ENCODE measurements around the gene ANGEL2.
A peak's percentile ranks its signal among the peaks of the same experiment; 100 is the strongest.
"Not testable (repeated sequence)": the region's sequence is repeated elsewhere in the genome, so short reads cannot be mapped to it uniquely, and the experiment has no call there.

Gene ANGEL2

DNA sequence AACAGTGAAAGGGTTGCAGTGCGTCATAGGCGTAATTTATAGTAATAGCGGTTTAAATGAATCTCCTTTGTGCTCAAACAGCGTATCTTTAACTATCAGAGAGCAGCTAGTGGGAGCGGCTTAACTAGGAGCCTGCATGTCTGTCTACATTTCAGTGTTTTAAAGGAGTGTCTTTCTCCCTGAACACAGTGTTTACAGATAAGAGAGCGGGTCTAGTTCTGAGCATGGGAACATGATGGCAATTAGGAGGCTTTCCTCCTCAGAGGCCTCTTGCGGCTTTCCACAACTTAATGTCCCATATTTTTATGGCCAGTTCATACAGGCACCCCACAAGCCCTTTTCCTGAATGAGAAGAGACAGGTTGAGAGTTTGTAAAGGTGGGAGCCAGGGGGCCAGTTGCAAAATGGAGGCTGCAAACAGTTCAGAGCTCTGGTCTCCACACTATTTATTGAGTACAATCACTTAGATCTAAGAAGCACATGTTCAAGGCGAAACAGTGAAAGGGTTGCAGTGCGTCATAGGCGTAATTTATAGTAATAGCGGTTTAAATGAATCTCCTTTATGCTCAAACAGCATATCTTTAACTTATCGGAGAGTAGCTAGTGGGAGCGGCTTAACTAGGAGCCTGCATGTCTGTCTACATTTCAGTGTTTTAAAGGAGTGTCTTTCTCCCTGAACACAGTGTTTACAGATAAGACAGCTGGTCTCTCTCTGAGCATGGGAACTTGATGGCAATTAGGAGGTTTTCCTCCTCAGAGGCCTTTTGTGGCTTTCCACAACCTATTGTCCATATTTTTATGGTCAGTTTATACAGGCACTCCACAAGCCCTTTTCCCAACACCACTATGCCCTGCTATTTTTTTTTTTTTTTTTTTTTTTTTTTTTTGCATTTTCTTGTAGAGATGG is 29.9 kb upstream of the ANGEL2 start:
- H3K27ac Mint-ChIP-seq; H3K36me3 Mint-ChIP-seq (ENCODE audit: low read depth); H3K27me3 Mint-ChIP-seq; H3K9me3 Mint-ChIP-seq; intact Hi-C loops (cut with micrococcal nuclease); H3K4me3 Mint-ChIP-seq: not testable (repeated sequence)
- H3K4me1 Mint-ChIP-seq (ENCODE audit: low read depth) = peaks cover 17% of the 10 kb centered on the region

- H3K4me3 Mint-ChIP-seq = no peak overlapping the region
- H3K27ac Mint-ChIP-seq = no peak overlapping the region
- no peaks in the 10 kb centered on the region for H3K4me1 Mint-ChIP-seq (ENCODE audit: low read depth)
- peaks cover 2% of the 10 kb centered on the region for H3K27me3 Mint-ChIP-seq
- no peaks in the 10 kb centered on the region for H3K9me3 Mint-ChIP-seq
- no peaks in the 10 kb centered on the region for H3K36me3 Mint-ChIP-seq (ENCODE audit: low read depth)
- intact Hi-C loops (cut with micrococcal nuclease) = no loop called here
These were observed 25.8 kb upstream of the ANGEL2 start for GRCh38 chr1:213041443-213041842.

- H3K27ac Mint-ChIP-seq = no peak overlapping the region
- intact Hi-C loops (cut with micrococcal nuclease) = no loop called here
- peaks cover 7% of the 10 kb centered on the region for H3K27me3 Mint-ChIP-seq
These were observed 19.9 kb upstream of the ANGEL2 start for GRCh38 chr1:213035573-213035972.

GRCh38 chr1:213034713-213035112 is 19.0 kb upstream of the ANGEL2 start:
- no peaks in the 10 kb centered on the region for H3K4me1 Mint-ChIP-seq (ENCODE audit: low read depth)
- H3K27me3 Mint-ChIP-seq = peaks cover 7% of the 10 kb centered on the region
- no peaks in the 10 kb centered on the region for H3K36me3 Mint-ChIP-seq (ENCODE audit: low read depth)
- H3K9me3 Mint-ChIP-seq = no peaks in the 10 kb centered on the region
- H3K4me3 Mint-ChIP-seq = no peak overlapping the region
- H3K27ac Mint-ChIP-seq = no peak overlapping the region
- intact Hi-C loops (cut with micrococcal nuclease) = no loop called here

More at GRCh38 chr1:213035573-213035972, 19.9 kb upstream of the ANGEL2 start:
- Mint-ChIP-seq H3K4me3 (no peak overlapping the region), H3K36me3 (ENCODE audit: low read depth) (no peaks in the 10 kb centered on the region), H3K9me3 (no peaks in the 10 kb centered on the region), H3K4me1 (ENCODE audit: low read depth) (no peaks in the 10 kb centered on the region)

GRCh38 chr1:213032651-213033050 is 17.0 kb upstream of the ANGEL2 start:
- Mint-ChIP-seq H3K27ac (no peak overlapping the region), H3K36me3 (ENCODE audit: low read depth) (no peaks in the 10 kb centered on the region), H3K4me3 (no peak overlapping the region), H3K9me3 (no peaks in the 10 kb centered on the region), H3K4me1 (ENCODE audit: low read depth) (no peaks in the 10 kb centered on the region), H3K27me3 (peaks cover 8% of the 10 kb centered on the region)
- intact Hi-C loops (cut with micrococcal nuclease) = no loop called here

- peaks cover 13% of the 10 kb centered on the region for H3K9me3 Mint-ChIP-seq
- H3K27ac Mint-ChIP-seq; intact Hi-C loops (cut with micrococcal nuclease); H3K4me1 Mint-ChIP-seq (ENCODE audit: low read depth); H3K4me3 Mint-ChIP-seq; H3K36me3 Mint-ChIP-seq (ENCODE audit: low read depth); H3K27me3 Mint-ChIP-seq: not testable (repeated sequence)
These were observed 11.4 kb upstream of the ANGEL2 start for GRCh38 chr1:213027024-213027423.

GRCh38 chr1:213020016-213020415 is 4.3 kb upstream of the ANGEL2 start:
- no peaks in the 10 kb centered on the region for H3K27me3 Mint-ChIP-seq
- H3K4me1 Mint-ChIP-seq (ENCODE audit: low read depth) = peaks cover 6% of the 10 kb centered on the region
- H3K4me3 Mint-ChIP-seq = no peak overlapping the region
- no peak overlapping the region for H3K27ac Mint-ChIP-seq
- H3K36me3 Mint-ChIP-seq (ENCODE audit: low read depth) = peaks cover 8% of the 10 kb centered on the region
- intact Hi-C loops (cut with micrococcal nuclease) = no loop called here
- H3K9me3 Mint-ChIP-seq = no peaks in the 10 kb centered on the region

GRCh38 chr1:213019450-213019849 is 3.8 kb upstream of the ANGEL2 start:
- Mint-ChIP-seq H3K9me3 (no peaks in the 10 kb centered on the region), H3K27ac (no peak overlapping the region), H3K4me1 (ENCODE audit: low read depth) (peaks cover 6% of the 10 kb centered on the region), H3K36me3 (ENCODE audit: low read depth) (peaks cover 9% of the 10 kb centered on the region), H3K27me3 (no peaks in the 10 kb centered on the region), H3K4me3 (no peak overlapping the region)
- intact Hi-C loops (cut with micrococcal nuclease) = no loop called here

- Mint-ChIP-seq H3K27me3 (no peaks in the 10 kb centered on the region), H3K36me3 (ENCODE audit: low read depth) (peaks cover 15% of the 10 kb centered on the region), H3K4me1 (ENCODE audit: low read depth) (peaks cover 15% of the 10 kb centered on the region), H3K27ac (no peak overlapping the region), H3K9me3 (no peaks in the 10 kb centered on the region), H3K4me3 (no peak overlapping the region)
- intact Hi-C loops (cut with micrococcal nuclease) = no loop called here
These were observed 2.0 kb upstream of the ANGEL2 start for GRCh38 chr1:213017447-213018273.

- Mint-ChIP-seq H3K36me3 (ENCODE audit: low read depth) (peaks cover 40% of the 10 kb centered on the region), H3K4me3 (peak overlapping the region; percentile 98), H3K27me3 (no peaks in the 10 kb centered on the region), H3K4me1 (ENCODE audit: low read depth) (peaks cover 21% of the 10 kb centered on the region), H3K27ac (peak overlapping the region; percentile 98), H3K9me3 (no peaks in the 10 kb centered on the region)
- intact Hi-C loops (cut with micrococcal nuclease) = loop anchor here (1.0 to 5.0 kb wide), 3 partner anchors 37 to 156 kb away; partner anchors contain the start of genes FLVCR1 and RPS6KC1
These were observed 1.0 kb downstream of the ANGEL2 start for GRCh38 chr1:213014642-213015041.

- Mint-ChIP-seq H3K27ac (no peak overlapping the region), H3K4me3 (no peak overlapping the region), H3K27me3 (no peaks in the 10 kb centered on the region), H3K36me3 (ENCODE audit: low read depth) (peaks cover 87% of the 10 kb centered on the region), H3K4me1 (ENCODE audit: low read depth) (peaks cover 20% of the 10 kb centered on the region), H3K9me3 (no peaks in the 10 kb centered on the region)
- intact Hi-C loops (cut with micrococcal nuclease) = no loop called here
These were observed 7.1 kb downstream of the ANGEL2 start for GRCh38 chr1:213008564-213008963.

GRCh38 chr1:213003256-213003655 is 12.4 kb downstream of the ANGEL2 start:
- Mint-ChIP-seq H3K9me3 (no peaks in the 10 kb centered on the region), H3K27ac (no peak overlapping the region), H3K36me3 (ENCODE audit: low read depth) (peaks cover 88% of the 10 kb centered on the region), H3K27me3 (no peaks in the 10 kb centered on the region), H3K4me1 (ENCODE audit: low read depth) (peaks cover 5% of the 10 kb centered on the region), H3K4me3 (no peak overlapping the region)
- intact Hi-C loops (cut with micrococcal nuclease) = no loop called here

- H3K27me3 Mint-ChIP-seq = no peaks in the 10 kb centered on the region
- H3K9me3 Mint-ChIP-seq = no peaks in the 10 kb centered on the region
- H3K36me3 Mint-ChIP-seq (ENCODE audit: low read depth) = peaks cover 66% of the 10 kb centered on the region
- intact Hi-C loops (cut with micrococcal nuclease) = loop anchor here (2.0 to 5.0 kb wide), 3 partner anchors 74 to 538 kb away; no protein-coding TSS in a partner anchor
- H3K27ac Mint-ChIP-seq = no peak overlapping the region
- H3K4me3 Mint-ChIP-seq = no peak overlapping the region
- no peaks in the 10 kb centered on the region for H3K4me1 Mint-ChIP-seq (ENCODE audit: low read depth)
These were observed 20.7 kb downstream of the ANGEL2 start for GRCh38 chr1:212994926-212995325.

GRCh38 chr1:212993960-212994359 is 21.7 kb downstream of the ANGEL2 start:
- H3K27ac Mint-ChIP-seq; H3K9me3 Mint-ChIP-seq; H3K27me3 Mint-ChIP-seq; H3K4me1 Mint-ChIP-seq (ENCODE audit: low read depth); H3K4me3 Mint-ChIP-seq: not testable (repeated sequence)
- H3K36me3 Mint-ChIP-seq (ENCODE audit: low read depth) = peaks cover 63% of the 10 kb centered on the region
- intact Hi-C loops (cut with micrococcal nuclease) = loop anchor here (2.0 to 5.0 kb wide), 3 partner anchors 73 to 537 kb away; no protein-coding TSS in a partner anchor

Measured in dendritic cell treated with granulocyte-macrophage colony-stimulating factor and Interleukin-4, amounts not matched to agents 40 ng/mL and 50 ng/mL, for 4 days (primary cell).